Activated CD8-positive, alpha-beta memory T cell treated with anti-CD3 and anti-CD28 coated beads, Interleukin-2, amount 50 U/mL, for 24 hours (primary cell): Measurements from ENCODE around the gene PPFIBP2.
"Not testable (repeated sequence)": the region's sequence is repeated elsewhere in the genome, so short reads cannot be mapped to it uniquely, and the experiment has no call there.

Experiments
- DNase-seq: peaks from one replicate; pipeline ENCODE4 v3.0.0-alpha.2; 2020; ENCODE audit errors: extremely low read depth

Gene PPFIBP2

DNA sequence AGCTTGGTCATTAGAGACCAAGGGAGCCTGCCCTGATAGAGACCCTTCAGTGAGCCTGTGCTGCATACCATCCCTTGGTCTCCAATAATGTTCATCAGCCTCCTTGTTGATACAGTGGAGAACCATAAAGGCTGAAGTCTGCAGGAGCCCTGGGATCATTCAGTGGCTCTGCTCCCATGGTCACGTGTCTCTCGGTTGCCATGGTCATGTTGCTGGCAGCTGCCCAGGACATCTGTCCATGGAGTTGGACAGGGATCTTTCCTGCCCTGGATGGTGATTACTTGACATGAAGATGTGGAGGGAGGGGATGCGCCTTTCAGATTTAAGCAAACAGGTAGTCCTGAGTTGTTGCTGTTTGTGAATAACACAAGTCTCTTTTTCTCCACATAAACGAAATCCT is 121.3 kb downstream of the PPFIBP2 start:
- no peak for DNase-seq

DNA sequence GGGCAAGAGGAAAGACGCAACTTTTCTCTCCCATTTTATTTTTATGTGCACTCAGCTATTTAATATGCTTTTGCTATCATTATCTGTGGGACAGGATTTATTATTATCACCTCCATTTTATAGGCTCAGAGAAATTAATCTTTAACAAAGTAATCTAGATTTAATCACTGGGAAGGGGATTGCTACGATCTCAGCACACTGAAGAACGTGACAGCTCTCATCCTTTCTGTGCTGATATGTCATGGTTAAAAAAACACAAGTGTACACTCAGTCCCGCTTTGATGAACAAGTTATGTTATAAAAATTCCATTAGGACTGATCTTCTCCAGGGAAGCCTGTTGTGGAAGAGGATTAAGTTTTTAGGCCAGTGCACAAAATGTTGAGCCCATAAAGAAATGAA is 121.9 kb downstream of the PPFIBP2 start:
- no peak for DNase-seq

DNA sequence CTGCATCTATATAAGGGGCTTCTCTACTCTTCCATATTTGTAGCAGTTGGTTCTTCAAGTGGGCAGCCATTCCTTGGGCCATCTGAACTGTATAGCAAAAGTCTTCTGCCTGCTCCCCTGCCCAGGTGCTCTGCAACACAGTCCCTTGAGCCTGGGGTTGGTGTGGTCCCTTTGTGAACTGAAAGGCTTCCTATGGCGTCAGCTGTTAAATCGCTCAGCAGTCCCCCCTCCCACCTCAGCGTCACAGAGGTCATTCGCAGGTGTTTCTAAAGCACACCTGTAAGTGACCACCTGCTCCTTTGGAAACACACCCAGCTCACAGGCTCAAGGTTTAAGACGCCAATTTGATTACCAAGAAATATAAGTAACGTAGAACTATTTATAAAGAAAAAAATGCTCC is 122.6 kb downstream of the PPFIBP2 start:
- DNase-seq: no peak

DNA sequence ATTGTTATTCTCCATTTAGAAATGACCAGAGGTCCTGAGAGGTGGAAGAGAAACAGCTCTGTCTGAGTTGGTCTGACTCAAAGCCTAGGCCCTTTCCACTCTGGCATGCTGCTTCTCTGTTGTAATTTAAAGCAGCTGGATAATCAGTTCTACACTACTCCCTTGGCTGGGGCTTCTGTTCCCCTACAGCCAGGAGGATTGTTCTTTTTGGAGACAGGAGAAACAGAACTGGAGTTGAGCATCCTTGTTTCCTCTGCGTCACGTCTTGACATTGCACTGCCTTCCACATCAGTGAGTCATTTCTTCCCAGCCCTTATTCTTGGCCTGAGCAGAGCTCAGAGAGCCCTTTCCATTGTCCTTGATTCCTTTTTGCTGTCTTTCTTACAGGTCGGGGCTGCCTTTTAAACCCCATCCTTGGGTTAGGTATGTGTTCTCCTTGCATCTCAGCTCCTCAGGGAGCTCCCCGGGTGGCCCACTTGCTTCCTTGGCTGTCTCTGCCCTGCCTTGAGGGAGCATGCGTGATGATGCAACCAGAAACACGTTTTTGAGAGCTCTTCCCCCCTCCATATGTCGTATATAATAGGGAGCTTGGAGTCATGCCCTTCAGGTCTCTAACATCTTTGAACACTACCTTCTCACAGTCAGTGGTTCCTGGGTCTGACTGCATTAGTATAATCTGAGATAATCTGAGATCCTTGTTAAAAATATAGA is 123.8 kb downstream of the PPFIBP2 start:
- no peak for DNase-seq

- DNase-seq: no peak
Measured at GRCh38 chr11:7638710-7639642, 125.2 kb downstream of the PPFIBP2 start.

GRCh38 chr11:7639643-7640025 is 125.8 kb downstream of the PPFIBP2 start:
- DNase-seq: no peak

- no peak for DNase-seq
Measured at GRCh38 chr11:7640816-7641215, 127.0 kb downstream of the PPFIBP2 start.

DNA sequence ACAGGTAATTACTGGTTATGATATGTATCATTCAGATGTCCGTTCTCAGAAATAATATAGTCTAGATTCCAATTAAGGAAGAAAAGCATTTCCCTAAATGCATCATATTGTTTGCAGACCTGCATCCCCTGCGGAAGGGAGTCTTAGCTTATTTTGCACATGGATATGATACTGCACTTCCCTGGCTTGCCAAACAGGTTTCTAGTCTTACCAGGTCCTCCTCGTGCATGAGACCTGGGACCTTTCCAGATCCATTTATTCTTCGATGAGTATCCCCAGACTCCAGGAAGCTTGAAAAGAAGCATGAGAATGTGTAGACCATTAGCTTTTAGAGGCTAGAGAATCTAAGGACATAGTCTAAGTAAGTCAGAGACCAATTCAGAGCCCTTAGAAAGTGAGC is 128.9 kb downstream of the PPFIBP2 start:
- DNase-seq: no peak

- DNase-seq: no peak
Measured at GRCh38 chr11:7643314-7643713, 129.5 kb downstream of the PPFIBP2 start.

DNA sequence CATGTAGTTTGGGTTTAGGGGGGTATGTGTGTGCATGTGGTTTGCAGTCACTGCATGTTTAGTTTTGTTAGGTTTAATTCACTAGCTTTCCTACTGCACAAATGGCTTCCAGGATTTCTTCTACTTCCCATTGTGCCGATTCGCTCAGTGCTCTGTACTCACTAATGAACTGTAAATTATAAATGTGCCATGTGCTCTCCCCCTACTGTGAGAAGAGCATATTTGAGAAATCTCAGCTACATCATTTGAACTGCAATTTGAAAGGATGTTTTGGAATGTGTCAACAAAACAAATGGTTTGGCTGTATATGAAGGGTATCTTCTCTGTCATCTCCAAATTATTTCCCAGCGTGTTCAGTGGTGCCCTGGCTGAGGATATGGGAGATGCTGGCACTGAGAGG is 131.4 kb downstream of the PPFIBP2 start:
- DNase-seq: no peak

- DNase-seq: no peak
Measured at GRCh38 chr11:7646866-7647265, 133.1 kb downstream of the PPFIBP2 start.

DNA sequence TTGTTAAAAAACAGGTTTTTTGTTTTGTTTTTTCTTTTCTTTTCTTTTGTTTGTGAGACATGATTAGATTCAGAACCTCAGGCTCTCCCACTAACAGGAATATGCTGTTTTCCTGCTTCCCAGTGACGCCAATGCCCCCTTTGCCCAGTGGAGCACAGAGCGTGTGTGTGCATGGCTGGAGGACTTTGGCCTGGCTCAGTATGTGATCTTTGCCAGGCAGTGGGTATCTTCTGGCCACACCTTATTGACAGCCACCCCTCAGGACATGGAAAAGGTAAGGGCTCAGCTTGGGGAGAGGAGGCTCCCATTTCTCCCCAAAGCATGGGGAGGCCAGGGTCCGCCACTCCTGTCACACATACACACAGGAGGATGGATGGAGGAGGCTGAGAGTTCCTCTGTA is 134.5 kb downstream of the PPFIBP2 start:
- DNase-seq: no peak

- no peak for DNase-seq
Measured at GRCh38 chr11:7651140-7651551, 137.3 kb downstream of the PPFIBP2 start.

DNA sequence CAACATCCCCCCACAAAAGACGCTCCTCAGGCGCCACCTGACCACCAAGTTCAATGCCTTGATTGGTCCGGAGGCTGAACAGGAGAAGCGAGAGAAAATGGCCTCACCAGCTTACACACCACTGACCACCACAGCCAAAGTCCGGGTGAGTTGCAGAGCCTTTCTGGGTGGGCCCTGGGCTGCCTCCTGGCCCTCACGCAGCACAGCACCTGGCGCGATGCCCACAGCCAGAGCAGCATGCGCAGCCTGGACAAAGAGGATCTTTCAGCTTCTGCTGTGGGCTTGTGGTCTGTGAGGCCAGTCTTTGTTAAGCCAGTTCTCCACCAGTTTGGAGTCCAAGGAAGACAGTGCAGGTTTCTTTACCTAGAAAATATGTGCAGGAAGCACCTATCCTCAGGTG is 137.9 kb downstream of the PPFIBP2 start:
- DNase-seq: no peak

GRCh38 chr11:7654195-7654705 is 140.5 kb downstream of the PPFIBP2 start:
- DNase-seq: no peak

DNA sequence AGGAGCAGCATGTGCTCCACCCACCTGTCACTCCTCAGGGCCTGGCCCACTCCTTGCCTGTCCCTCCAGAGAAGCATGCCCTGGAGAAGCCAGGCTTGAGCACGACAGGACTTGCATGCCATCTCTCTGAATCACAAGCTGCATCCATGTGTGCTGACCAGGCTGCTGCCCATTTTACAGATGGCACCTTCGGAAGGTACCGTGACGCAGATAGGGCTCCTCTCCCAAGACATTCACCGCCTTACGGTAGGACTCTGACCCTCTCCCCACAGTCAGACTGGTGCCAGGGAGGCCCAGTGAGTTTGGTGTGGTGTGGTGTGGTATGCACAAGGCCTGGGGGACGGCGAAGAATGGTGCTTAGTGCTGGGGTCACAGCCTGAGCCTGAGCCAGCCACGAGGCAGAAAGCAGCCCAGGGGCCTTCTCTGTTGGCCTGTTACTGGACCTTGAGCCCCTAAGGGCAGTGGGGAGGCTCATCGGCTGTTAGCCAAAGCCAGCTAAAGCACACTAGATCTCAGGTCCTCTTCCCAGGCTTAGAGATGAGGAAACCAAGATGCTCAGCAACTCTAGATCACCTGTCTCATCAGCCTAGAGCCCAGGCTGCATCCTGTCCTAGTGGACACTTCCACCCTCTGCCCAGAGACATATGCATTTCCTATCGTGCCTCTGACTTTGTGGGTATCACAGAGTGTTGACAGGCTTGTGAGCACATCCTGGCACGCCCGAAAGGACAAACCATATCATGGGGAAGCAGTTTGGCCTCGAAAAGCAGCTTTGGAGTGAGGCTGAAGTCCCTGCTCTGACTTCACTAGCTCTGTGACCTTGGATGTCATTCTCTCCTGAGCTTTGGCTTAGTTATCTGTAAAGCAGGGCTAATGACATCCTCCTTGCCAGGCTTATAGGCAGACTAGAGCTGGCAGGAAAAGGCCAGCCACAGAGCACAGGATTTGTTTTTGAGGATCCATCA is 141.7 kb downstream of the PPFIBP2 start:
- no peak for DNase-seq

GRCh38 chr11:7656704-7657103 is 142.9 kb downstream of the PPFIBP2 start:
- no peak for DNase-seq

GRCh38 chr11:7657306-7658025 is 143.7 kb downstream of the PPFIBP2 start:
- DNase-seq: no peak

- not testable (repeated sequence) for DNase-seq
Measured at GRCh38 chr11:7663531-7663930, 149.7 kb downstream of the PPFIBP2 start.

DNA sequence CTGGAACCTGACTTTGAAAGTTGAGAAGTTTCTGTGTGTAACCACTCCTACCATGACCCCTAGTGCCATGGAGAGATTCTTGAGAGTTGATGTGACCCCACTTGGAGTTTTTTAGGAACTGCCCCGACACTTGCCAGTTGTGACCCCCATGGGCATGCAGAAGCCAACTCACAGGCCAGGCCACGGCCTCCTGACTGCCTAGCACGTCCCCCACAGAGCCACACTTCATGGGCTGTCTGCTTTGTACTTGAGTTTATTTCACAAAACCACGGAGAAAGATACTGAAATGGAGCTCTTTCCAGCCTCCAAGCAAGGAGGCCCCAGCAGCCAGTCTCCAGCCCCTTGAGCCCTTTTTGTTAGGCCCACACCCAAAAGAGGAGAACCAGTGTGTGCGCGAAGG is 151.1 kb downstream of the PPFIBP2 start:
- DNase-seq: no peak
